Suprapubic skin (tissue), 4 donors: Measurements from ENCODE around the gene RAB37. TPM values are rescaled to one million over a fixed set of nuclear protein-coding genes. Genes with fewer than 3 reads are reported as not detected.

Experiments used
- DNase-seq, 2 donors: peaks; one replicate each; pipeline ENCODE4 v3.0.0-alpha.2; 2019; ENCODE audit warnings: low spot score in 2 of 2
- H3K27ac ChIP-seq: fragments of 200-600 bp; sonication (generic); one replicate; pipeline ENCODE4 v1.5.1; 2019
- H3K27me3 ChIP-seq: fragments of 200-600 bp; sonication (generic); one replicate; pipeline ENCODE4 v1.5.1; 2019
- H3K36me3 ChIP-seq: fragments of 200-600 bp; sonication (generic); one replicate; pipeline ENCODE4 v1.5.1; 2019
- H3K4me1 ChIP-seq: fragments of 200-600 bp; sonication (generic); one replicate; pipeline ENCODE4 v1.5.1; 2019
- H3K4me3 ChIP-seq: fragments of 200-600 bp; sonication (generic); one replicate; pipeline ENCODE4 v1.5.1; 2019; ENCODE audit warnings: mild to moderate bottlenecking
- H3K9me3 ChIP-seq: fragments of 200-600 bp; sonication (generic); one replicate; pipeline ENCODE4 v1.5.1; 2019
- CTCF ChIP-seq, 2 donors: fragments of 200-600 bp in 1 of 2; fragments of 450-650 bp in 1 of 2; sonication (generic) in 1 of 2; IDR thresholded peaks; one replicate each; pipeline ENCODE4 v1.5.1; 2016 to 2019; ENCODE audit warnings: antibody characterized with exemption in 2 of 2, mild to moderate bottlenecking in 1 of 2, moderate library complexity in 1 of 2
- EP300 ChIP-seq: sonication (generic); formaldehyde crosslinking; IDR thresholded peaks from one replicate; pipeline ENCODE4 v1.6.1; 2017; ENCODE audit warnings: antibody characterized with exemption
- POLR2A ChIP-seq, 2 donors: fragments of 450-650 bp; IDR thresholded peaks; one replicate each; pipeline ENCODE4 v1.6.1; 2017; ENCODE audit warnings: antibody characterized with exemption in 2 of 2, mild to moderate bottlenecking in 2 of 2, moderate library complexity in 2 of 2
- POLR2AphosphoS5 ChIP-seq, 3 donors: sonication (generic); formaldehyde crosslinking; IDR thresholded peaks; one replicate each; pipeline ENCODE4 v1.6.1; 2017; ENCODE audit warnings: antibody characterized with exemption in 3 of 3
- WGBS: methylation state at CpG from one replicate; pipeline ENCODE4 v1.1.5; 2018; 5-methylcytosine and 5-hydroxymethylcytosine counted together
- total RNA-seq, 4 donors: library from RNA; depleted of rRNA; stranded (reverse); fragments of >200 nt; gene quantifications; one replicate each; pipeline ENCODE4 v1.1.0, GENCODE V29; 2016

The RAB37 gene
- total RNA-seq, 4 donors from 2014 or later = 0.32 to 0.38 TPM; not detected in 2

- Histone ChIP-seq H3K4me3 (no peak overlapping the region), H3K36me3 (no peaks in the 10 kb centered on the region), H3K9me3 (no peaks in the 10 kb centered on the region), H3K4me1 (no peaks in the 10 kb centered on the region), H3K27ac (no peak overlapping the region), H3K27me3 (peaks cover 19% of the 10 kb centered on the region)
- TF ChIP-seq POLR2AphosphoS5 (IDR thresholded peaks at IDR 0.05) (no peak), CTCF (IDR thresholded peaks at IDR 0.05) (no peak), EP300 (no peak), POLR2A (IDR thresholded peaks at IDR 0.05) (no peak)
- 83% methylated on average over 12 of the region's 12 CpGs for WGBS
- no peak for DNase-seq
These were observed 23.8 kb upstream of the RAB37 start for GRCh38 chr17:74713171-74713755.

GRCh38 chr17:74715144-74715543, 21.9 kb upstream of the RAB37 start:
- Histone ChIP-seq H3K4me3 (no peak overlapping the region), H3K36me3 (no peaks in the 10 kb centered on the region), H3K9me3 (no peaks in the 10 kb centered on the region), H3K27ac (no peak overlapping the region), H3K4me1 (no peaks in the 10 kb centered on the region), H3K27me3 (peaks cover 16% of the 10 kb centered on the region)
- WGBS = 50% methylated on average over 3 of the region's 4 CpGs
- no peak for DNase-seq
- no peak for TF ChIP-seq POLR2A (IDR thresholded peaks at IDR 0.05)
- no peak for TF ChIP-seq POLR2AphosphoS5 (IDR thresholded peaks at IDR 0.05)
- TF ChIP-seq EP300 = no peak
- TF ChIP-seq CTCF (IDR thresholded peaks at IDR 0.05) = no peak

- H3K36me3 ChIP-seq = no peaks in the 10 kb centered on the region
- no peaks in the 10 kb centered on the region for H3K27me3 ChIP-seq
- H3K4me1 ChIP-seq = no peaks in the 10 kb centered on the region
- H3K27ac ChIP-seq = no peak overlapping the region
- WGBS = 89% methylated on average over 4 of the region's 4 CpGs
- no peak overlapping the region for H3K4me3 ChIP-seq
- DNase-seq = no peak
- no peak for TF ChIP-seq POLR2A (IDR thresholded peaks at IDR 0.05)
- H3K9me3 ChIP-seq = no peaks in the 10 kb centered on the region
These were observed 16.6 kb upstream of the RAB37 start for GRCh38 chr17:74720506-74720905.

- H3K9me3 ChIP-seq = no peaks in the 10 kb centered on the region
- no peak overlapping the region for H3K4me3 ChIP-seq
- no peak overlapping the region for H3K27ac ChIP-seq
- H3K4me1 ChIP-seq = no peaks in the 10 kb centered on the region
- H3K27me3 ChIP-seq = no peaks in the 10 kb centered on the region
- no peaks in the 10 kb centered on the region for H3K36me3 ChIP-seq
- 92% methylated on average over 4 of the region's 4 CpGs for WGBS
- DNase-seq = no peak
- TF ChIP-seq POLR2AphosphoS5 (IDR thresholded peaks at IDR 0.05) (no peak), CTCF (IDR thresholded peaks at IDR 0.05) (no peak), POLR2A (IDR thresholded peaks at IDR 0.05) (no peak), EP300 (no peak)
These were observed 14.3 kb upstream of the RAB37 start for GRCh38 chr17:74722782-74723181.

- Histone ChIP-seq H3K36me3 (no peaks in the 10 kb centered on the region), H3K9me3 (no peaks in the 10 kb centered on the region), H3K27me3 (no peaks in the 10 kb centered on the region), H3K4me1 (no peaks in the 10 kb centered on the region), H3K27ac (no peak overlapping the region), H3K4me3 (no peak overlapping the region)
- 76% methylated on average over 5 of the region's 5 CpGs for WGBS
- DNase-seq = no peak
- TF ChIP-seq CTCF (IDR thresholded peaks at IDR 0.05) (no peak), EP300 (no peak), POLR2AphosphoS5 (IDR thresholded peaks at IDR 0.05) (no peak), POLR2A (IDR thresholded peaks at IDR 0.05) (no peak)
These were observed 13.2 kb upstream of the RAB37 start for GRCh38 chr17:74723891-74724290.

- H3K36me3 ChIP-seq = no peaks in the 10 kb centered on the region
- H3K4me3 ChIP-seq = no peak overlapping the region
- H3K4me1 ChIP-seq = no peaks in the 10 kb centered on the region
- H3K27ac ChIP-seq = no peak overlapping the region
- TF ChIP-seq POLR2AphosphoS5 (IDR thresholded peaks at IDR 0.05) = no peak
- WGBS = 85% methylated on average over 3 of the region's 3 CpGs
- no peaks in the 10 kb centered on the region for H3K27me3 ChIP-seq
- DNase-seq = no peak
- H3K9me3 ChIP-seq = no peaks in the 10 kb centered on the region
These were observed 11.9 kb upstream of the RAB37 start for GRCh38 chr17:74725111-74725510.
